Measurements from ENCODE around the gene STX11.

The STX11 gene

GRCh38 chr6:144143106-144143505, 7.2 kb upstream of the STX11 start:
- Histone ChIP-seq H3K27me3 (ENCODE audit: control insufficient read depth in 1 of 2, insufficient read depth in 2 of 2, low read length in 2 of 2) (no peaks in the 10 kb centered on the region), H3K9ac (ENCODE audit: low read length) (no peak overlapping the region), H3K4me1 (ENCODE audit: insufficient read depth, low read length) (no peaks in the 10 kb centered on the region), H3K4me3 (ENCODE audit: low read depth in 1 of 2, low read length in 2 of 2) (no peak overlapping the region), H3K36me3 (ENCODE audit: insufficient read depth, low read length) (no peaks in the 10 kb centered on the region), H3K27ac (ENCODE audit: low read depth, low read length) (no peak overlapping the region), H3K9me3 (ENCODE audit: low read length) (no peaks in the 10 kb centered on the region)

GRCh38 chr6:144143878-144144277, 6.4 kb upstream of the STX11 start:
- H3K4me3 ChIP-seq (ENCODE audit: low read depth in 1 of 2, low read length in 2 of 2) = no peak overlapping the region
- no peaks in the 10 kb centered on the region for H3K36me3 ChIP-seq (ENCODE audit: insufficient read depth, low read length)
- no peaks in the 10 kb centered on the region for H3K4me1 ChIP-seq (ENCODE audit: insufficient read depth, low read length)
- no peaks in the 10 kb centered on the region for H3K27me3 ChIP-seq (ENCODE audit: control insufficient read depth in 1 of 2, insufficient read depth in 2 of 2, low read length in 2 of 2)
- no peak overlapping the region for H3K27ac ChIP-seq (ENCODE audit: low read depth, low read length)
- H3K9ac ChIP-seq (ENCODE audit: low read length) = no peak overlapping the region
- no peaks in the 10 kb centered on the region for H3K9me3 ChIP-seq (ENCODE audit: low read length)

- no peak overlapping the region for H3K27ac ChIP-seq (ENCODE audit: low read depth, low read length)
- H3K4me3 ChIP-seq (ENCODE audit: low read depth in 1 of 2, low read length in 2 of 2) = no peak overlapping the region
- no peaks in the 10 kb centered on the region for H3K27me3 ChIP-seq (ENCODE audit: control insufficient read depth in 1 of 2, insufficient read depth in 2 of 2, low read length in 2 of 2)
- no peaks in the 10 kb centered on the region for H3K9me3 ChIP-seq (ENCODE audit: low read length)
- H3K9ac ChIP-seq (ENCODE audit: low read length) = no peak overlapping the region
- no peaks in the 10 kb centered on the region for H3K36me3 ChIP-seq (ENCODE audit: insufficient read depth, low read length)
- H3K4me1 ChIP-seq (ENCODE audit: insufficient read depth, low read length) = no peaks in the 10 kb centered on the region
Observed at GRCh38 chr6:144144996-144145395, 5.3 kb upstream of the STX11 start.

- H3K9me3 ChIP-seq (ENCODE audit: low read length) = no peaks in the 10 kb centered on the region
- H3K4me1 ChIP-seq (ENCODE audit: insufficient read depth, low read length) = no peaks in the 10 kb centered on the region
- no peak overlapping the region for H3K9ac ChIP-seq (ENCODE audit: low read length)
- no peak overlapping the region for H3K27ac ChIP-seq (ENCODE audit: low read depth, low read length)
- no peaks in the 10 kb centered on the region for H3K27me3 ChIP-seq (ENCODE audit: control insufficient read depth in 1 of 2, insufficient read depth in 2 of 2, low read length in 2 of 2)
- no peaks in the 10 kb centered on the region for H3K36me3 ChIP-seq (ENCODE audit: insufficient read depth, low read length)
- H3K4me3 ChIP-seq (ENCODE audit: low read depth in 1 of 2, low read length in 2 of 2) = no peak overlapping the region
Observed at GRCh38 chr6:144145541-144145940, 4.8 kb upstream of the STX11 start.

GRCh38 chr6:144148886-144149285, 1.4 kb upstream of the STX11 start:
- Histone ChIP-seq H3K4me3 (ENCODE audit: low read depth in 1 of 2, low read length in 2 of 2) (no peak overlapping the region), H3K9me3 (ENCODE audit: low read length) (no peaks in the 10 kb centered on the region), H3K27ac (ENCODE audit: low read depth, low read length) (no peak overlapping the region), H3K4me1 (ENCODE audit: insufficient read depth, low read length) (peaks cover 11% of the 10 kb centered on the region), H3K36me3 (ENCODE audit: insufficient read depth, low read length) (no peaks in the 10 kb centered on the region), H3K27me3 (ENCODE audit: control insufficient read depth in 1 of 2, insufficient read depth in 2 of 2, low read length in 2 of 2) (no peaks in the 10 kb centered on the region), H3K9ac (ENCODE audit: low read length) (no peak overlapping the region)

GRCh38 chr6:144149558-144149893, 791 bp upstream of the STX11 start:
- no peak overlapping the region for H3K27ac ChIP-seq (ENCODE audit: low read depth, low read length)

GRCh38 chr6:144150710-144151657, 667 bp downstream of the STX11 start:
- peak overlapping the region; percentile 66 to 71 for H3K4me3 ChIP-seq (ENCODE audit: low read depth in 1 of 2, low read length in 2 of 2)
- peak overlapping the region; percentile 65 for H3K9ac ChIP-seq (ENCODE audit: low read length)
- H3K36me3 ChIP-seq (ENCODE audit: insufficient read depth, low read length) = no peaks in the 10 kb centered on the region
- H3K27me3 ChIP-seq (ENCODE audit: control insufficient read depth in 1 of 2, insufficient read depth in 2 of 2, low read length in 2 of 2) = no peaks in the 10 kb centered on the region
- H3K4me1 ChIP-seq (ENCODE audit: insufficient read depth, low read length) = peaks cover 11% of the 10 kb centered on the region
- no peaks in the 10 kb centered on the region for H3K9me3 ChIP-seq (ENCODE audit: low read length)
- no peak overlapping the region for H3K27ac ChIP-seq (ENCODE audit: low read depth, low read length)

More at GRCh38 chr6:144149558-144149893, 791 bp upstream of the STX11 start:
- H3K4me3 ChIP-seq (ENCODE audit: low read depth in 1 of 2, low read length in 2 of 2) = peak overlapping the region; percentile 66 to 71
- H3K4me1 ChIP-seq (ENCODE audit: insufficient read depth, low read length) = peaks cover 11% of the 10 kb centered on the region
- no peaks in the 10 kb centered on the region for H3K27me3 ChIP-seq (ENCODE audit: control insufficient read depth in 1 of 2, insufficient read depth in 2 of 2, low read length in 2 of 2)
- H3K9me3 ChIP-seq (ENCODE audit: low read length) = no peaks in the 10 kb centered on the region
- no peak overlapping the region for H3K9ac ChIP-seq (ENCODE audit: low read length)
- H3K36me3 ChIP-seq (ENCODE audit: insufficient read depth, low read length) = no peaks in the 10 kb centered on the region

GRCh38 chr6:144152334-144152900, 2.1 kb downstream of the STX11 start:
- peaks cover 11% of the 10 kb centered on the region for H3K4me1 ChIP-seq (ENCODE audit: insufficient read depth, low read length)
- no peak overlapping the region for H3K27ac ChIP-seq (ENCODE audit: low read depth, low read length)
- no peak overlapping the region for H3K9ac ChIP-seq (ENCODE audit: low read length)
- no peaks in the 10 kb centered on the region for H3K9me3 ChIP-seq (ENCODE audit: low read length)
- H3K27me3 ChIP-seq (ENCODE audit: control insufficient read depth in 1 of 2, insufficient read depth in 2 of 2, low read length in 2 of 2) = no peaks in the 10 kb centered on the region
- no peaks in the 10 kb centered on the region for H3K36me3 ChIP-seq (ENCODE audit: insufficient read depth, low read length)
- no peak overlapping the region for H3K4me3 ChIP-seq (ENCODE audit: low read depth in 1 of 2, low read length in 2 of 2)

GRCh38 chr6:144153260-144153659, 2.9 kb downstream of the STX11 start:
- no peak overlapping the region for H3K27ac ChIP-seq (ENCODE audit: low read depth, low read length)

GRCh38 chr6:144153971-144154370, 3.7 kb downstream of the STX11 start:
- H3K36me3 ChIP-seq (ENCODE audit: insufficient read depth, low read length) = no peaks in the 10 kb centered on the region
- H3K9ac ChIP-seq (ENCODE audit: low read length) = no peak overlapping the region
- H3K27me3 ChIP-seq (ENCODE audit: control insufficient read depth in 1 of 2, insufficient read depth in 2 of 2, low read length in 2 of 2) = no peaks in the 10 kb centered on the region
- no peak overlapping the region for H3K27ac ChIP-seq (ENCODE audit: low read depth, low read length)
- no peak overlapping the region for H3K4me3 ChIP-seq (ENCODE audit: low read depth in 1 of 2, low read length in 2 of 2)
- no peaks in the 10 kb centered on the region for H3K9me3 ChIP-seq (ENCODE audit: low read length)
- H3K4me1 ChIP-seq (ENCODE audit: insufficient read depth, low read length) = peaks cover 21% of the 10 kb centered on the region

More at GRCh38 chr6:144153260-144153659, 2.9 kb downstream of the STX11 start:
- Histone ChIP-seq H3K9ac (ENCODE audit: low read length) (no peak overlapping the region), H3K9me3 (ENCODE audit: low read length) (no peaks in the 10 kb centered on the region), H3K4me3 (ENCODE audit: low read depth in 1 of 2, low read length in 2 of 2) (no peak overlapping the region), H3K36me3 (ENCODE audit: insufficient read depth, low read length) (no peaks in the 10 kb centered on the region), H3K27me3 (ENCODE audit: control insufficient read depth in 1 of 2, insufficient read depth in 2 of 2, low read length in 2 of 2) (no peaks in the 10 kb centered on the region), H3K4me1 (ENCODE audit: insufficient read depth, low read length) (peaks cover 15% of the 10 kb centered on the region)

GRCh38 chr6:144155529-144155928, 5.2 kb downstream of the STX11 start:
- Histone ChIP-seq H3K4me1 (ENCODE audit: insufficient read depth, low read length) (peaks cover 21% of the 10 kb centered on the region), H3K9ac (ENCODE audit: low read length) (no peak overlapping the region), H3K36me3 (ENCODE audit: insufficient read depth, low read length) (no peaks in the 10 kb centered on the region), H3K27me3 (ENCODE audit: control insufficient read depth in 1 of 2, insufficient read depth in 2 of 2, low read length in 2 of 2) (no peaks in the 10 kb centered on the region), H3K27ac (ENCODE audit: low read depth, low read length) (no peak overlapping the region), H3K9me3 (ENCODE audit: low read length) (no peaks in the 10 kb centered on the region), H3K4me3 (ENCODE audit: low read depth in 1 of 2, low read length in 2 of 2) (no peak overlapping the region)
